ENCODE data around the gene SH3D21.

SH3D21 gene

GRCh38 chr1:36306210-36306901, at the start of gene SH3D21:
SH3D21 (plus strand) TSS chr1:36306368; CDS start chr1:36306421, 53 bp downstream.
- no peak for DNase-seq (ENCODE audit: low spot score)

GRCh38 chr1:36256558-36257374, 49.4 kb upstream of the SH3D21 start:
- no peak for DNase-seq (ENCODE audit: low spot score)

- DNase-seq (ENCODE audit: low spot score), result no peak
Observed at GRCh38 chr1:36257375-36257767, 48.8 kb upstream of the SH3D21 start.

GRCh38 chr1:36258960-36259344, 47.2 kb upstream of the SH3D21 start:
- DNase-seq (ENCODE audit: low spot score), result no peak

GRCh38 chr1:36268981-36269380, 37.2 kb upstream of the SH3D21 start:
- no peak for DNase-seq (ENCODE audit: low spot score)

- DNase-seq (ENCODE audit: low spot score), result no peak
Observed at GRCh38 chr1:36269408-36269838, 36.7 kb upstream of the SH3D21 start.

GRCh38 chr1:36273024-36273423, 33.1 kb upstream of the SH3D21 start:
- no peak for DNase-seq (ENCODE audit: low spot score)

GRCh38 chr1:36274201-36274600, 32.0 kb upstream of the SH3D21 start:
- no peak for DNase-seq (ENCODE audit: low spot score)

GRCh38 chr1:36276688-36277087, 29.5 kb upstream of the SH3D21 start:
- no peak for DNase-seq (ENCODE audit: low spot score)

- DNase-seq (ENCODE audit: low spot score), result no peak
Observed at GRCh38 chr1:36279110-36279788, 26.9 kb upstream of the SH3D21 start.

- DNase-seq (ENCODE audit: low spot score), result no peak
Observed at GRCh38 chr1:36279789-36280296, 26.3 kb upstream of the SH3D21 start.

- no peak for DNase-seq (ENCODE audit: low spot score)
Observed at GRCh38 chr1:36284061-36284460, 22.1 kb upstream of the SH3D21 start.

GRCh38 chr1:36284517-36284916, 21.7 kb upstream of the SH3D21 start:
- DNase-seq (ENCODE audit: low spot score), result no peak

- no peak for DNase-seq (ENCODE audit: low spot score)
Observed at GRCh38 chr1:36285443-36286101, 20.6 kb upstream of the SH3D21 start.

GRCh38 chr1:36286802-36287201, 19.4 kb upstream of the SH3D21 start:
- no peak for DNase-seq (ENCODE audit: low spot score)

- DNase-seq (ENCODE audit: low spot score), result no peak
Observed at GRCh38 chr1:36287595-36287994, 18.6 kb upstream of the SH3D21 start.

- DNase-seq (ENCODE audit: low spot score), result no peak
Observed at GRCh38 chr1:36295390-36295789, 10.8 kb upstream of the SH3D21 start.

GRCh38 chr1:36297062-36297461, 9.1 kb upstream of the SH3D21 start:
- no peak for DNase-seq (ENCODE audit: low spot score)

GRCh38 chr1:36298640-36299039, 7.5 kb upstream of the SH3D21 start:
- no peak for DNase-seq (ENCODE audit: low spot score)

GRCh38 chr1:36300526-36300925, 5.6 kb upstream of the SH3D21 start:
- no peak for DNase-seq (ENCODE audit: low spot score)

- DNase-seq (ENCODE audit: low spot score), result no peak
Observed at GRCh38 chr1:36301220-36301619, 4.9 kb upstream of the SH3D21 start.

GRCh38 chr1:36303244-36303643, 2.9 kb upstream of the SH3D21 start:
- DNase-seq (ENCODE audit: low spot score), result no peak
